ENCODE results near the gene RNF223. TPM values are rescaled to one million over a fixed set of nuclear protein-coding genes. Genes with fewer than 3 reads are reported as not detected.

The RNF223 gene
- total and polyA plus RNA-seq, 7 donors = not detected

- ATAC-seq (no peak), DNase-seq (no peak)
- Histone ChIP-seq H3K36me3 (ENCODE audit: insufficient read depth in 1 of 2, low read depth in 1 of 2) (no peaks in the 10 kb centered on the region), H3K27me3 (ENCODE audit: insufficient read depth in 3 of 3, low read length in 2 of 3) (peaks cover 0 to 21% (median 12%) of the 10 kb centered on the region in 3 donors), H3K27ac (no peak overlapping the region), H3K4me1 (peaks cover 9% of the 10 kb centered on the region), H3K4me3 (no peak overlapping the region), H3K9me3 (no peaks in the 10 kb centered on the region)
- intact Hi-C loops (cut with DNase I) = no loop called here
- WGBS, 3 donors = 90 to 94% (median 93%) methylated on average over 33 of the region's 33 CpGs
- TF ChIP-seq CTCF (IDR thresholded peaks at IDR 0.05) = no peak
Observed at GRCh38 chr1:1043921-1044320, 30.2 kb downstream of the RNF223 start.

GRCh38 chr1:1043411-1043810, 30.7 kb downstream of the RNF223 start:
- H3K27me3 ChIP-seq (ENCODE audit: insufficient read depth in 3 of 3, low read length in 2 of 3) = peaks cover 0 to 26% (median 13%) of the 10 kb centered on the region in 3 donors
- intact Hi-C loops (cut with DNase I) = no loop called here

GRCh38 chr1:1042835-1043234, 31.3 kb downstream of the RNF223 start:
- H3K27me3 ChIP-seq (ENCODE audit: insufficient read depth in 3 of 3, low read length in 2 of 3) = peaks cover 0 to 32% (median 14%) of the 10 kb centered on the region in 3 donors
- DNase-seq (no peak), ATAC-seq (no peak)
- no peak for TF ChIP-seq CTCF (IDR thresholded peaks at IDR 0.05)
- no peak overlapping the region for H3K4me3 ChIP-seq
- peaks cover 9% of the 10 kb centered on the region for H3K4me1 ChIP-seq
- H3K27ac ChIP-seq = no peak overlapping the region
- intact Hi-C loops (cut with DNase I) = no loop called here
- H3K36me3 ChIP-seq (ENCODE audit: insufficient read depth in 1 of 2, low read depth in 1 of 2) = no peaks in the 10 kb centered on the region
- 75 to 82% (median 81%) methylated on average over 10 of the region's 10 CpGs for WGBS, 3 donors
- H3K9me3 ChIP-seq = no peaks in the 10 kb centered on the region

More at GRCh38 chr1:1043411-1043810, 30.7 kb downstream of the RNF223 start:
- H3K27ac ChIP-seq = no peak overlapping the region
- no peak for ATAC-seq
- peaks cover 9% of the 10 kb centered on the region for H3K4me1 ChIP-seq
- no peak for TF ChIP-seq CTCF (IDR thresholded peaks at IDR 0.05)
- H3K9me3 ChIP-seq = no peaks in the 10 kb centered on the region
- no peaks in the 10 kb centered on the region for H3K36me3 ChIP-seq (ENCODE audit: insufficient read depth in 1 of 2, low read depth in 1 of 2)
- 94 to 96% (median 95%) methylated on average over 26 to 27 of the region's 27 CpGs for whole genome bisulfite sequencing, 3 donors
- DNase-seq = no peak
- no peak overlapping the region for H3K4me3 ChIP-seq

- Histone ChIP-seq H3K9me3 (no peaks in the 10 kb centered on the region), H3K36me3 (ENCODE audit: insufficient read depth in 1 of 2, low read depth in 1 of 2) (no peaks in the 10 kb centered on the region), H3K27ac (no peak overlapping the region), H3K4me1 (peaks cover 9% of the 10 kb centered on the region), H3K27me3 (ENCODE audit: insufficient read depth in 3 of 3, low read length in 2 of 3) (peaks cover 0 to 41% (median 14%) of the 10 kb centered on the region in 3 donors), H3K4me3 (no peak overlapping the region)
- no peak for ATAC-seq
- TF ChIP-seq CTCF (IDR thresholded peaks at IDR 0.05) = no peak
- DNase-seq = no peak
- 82 to 95% (median 86%) methylated on average over 25 of the region's 25 CpGs for WGBS, 3 donors
- intact Hi-C loops (cut with DNase I) = no loop called here
Observed at GRCh38 chr1:1041873-1042272, 32.2 kb downstream of the RNF223 start.

- Histone ChIP-seq H3K4me3 (no peak overlapping the region), H3K4me1 (peaks cover 9% of the 10 kb centered on the region), H3K36me3 (ENCODE audit: insufficient read depth in 1 of 2, low read depth in 1 of 2) (no peaks in the 10 kb centered on the region), H3K9me3 (no peaks in the 10 kb centered on the region), H3K27ac (no peak overlapping the region), H3K27me3 (ENCODE audit: insufficient read depth in 3 of 3, low read length in 2 of 3) (peaks cover 0 to 49% (median 14%) of the 10 kb centered on the region in 3 donors)
- DNase-seq (no peak), ATAC-seq (peak in 2 of 4 donors; percentile 5 to 16)
- no peak for TF ChIP-seq CTCF (IDR thresholded peaks at IDR 0.05)
- WGBS, 3 donors = 49 to 66% (median 52%) methylated on average over 34 to 52 of the region's 60 CpGs
- intact Hi-C loops (cut with DNase I) = no loop called here
Observed at GRCh38 chr1:1041092-1041523, 33.0 kb downstream of the RNF223 start.
